ENCODE data around the gene XRCC3.

DNA sequence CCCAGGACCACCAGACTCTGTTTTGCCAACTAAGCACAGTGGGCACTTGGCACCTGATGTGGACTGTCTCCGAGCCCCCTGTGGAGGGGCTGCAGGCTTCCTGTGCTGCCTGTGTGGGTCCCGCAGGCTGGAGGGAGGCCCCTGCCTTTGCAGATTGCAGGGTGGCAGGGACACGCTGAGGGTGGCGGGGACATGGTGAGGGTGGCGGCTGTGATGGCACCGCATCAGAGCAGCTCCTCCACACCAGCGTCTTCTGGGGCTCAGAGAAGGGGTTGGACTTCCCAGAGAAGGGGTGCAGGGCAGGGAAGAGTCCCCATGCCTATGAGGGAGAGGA, 8.5 kb upstream of the XRCC3 start:
- TF ChIP-seq, protein P1, sequence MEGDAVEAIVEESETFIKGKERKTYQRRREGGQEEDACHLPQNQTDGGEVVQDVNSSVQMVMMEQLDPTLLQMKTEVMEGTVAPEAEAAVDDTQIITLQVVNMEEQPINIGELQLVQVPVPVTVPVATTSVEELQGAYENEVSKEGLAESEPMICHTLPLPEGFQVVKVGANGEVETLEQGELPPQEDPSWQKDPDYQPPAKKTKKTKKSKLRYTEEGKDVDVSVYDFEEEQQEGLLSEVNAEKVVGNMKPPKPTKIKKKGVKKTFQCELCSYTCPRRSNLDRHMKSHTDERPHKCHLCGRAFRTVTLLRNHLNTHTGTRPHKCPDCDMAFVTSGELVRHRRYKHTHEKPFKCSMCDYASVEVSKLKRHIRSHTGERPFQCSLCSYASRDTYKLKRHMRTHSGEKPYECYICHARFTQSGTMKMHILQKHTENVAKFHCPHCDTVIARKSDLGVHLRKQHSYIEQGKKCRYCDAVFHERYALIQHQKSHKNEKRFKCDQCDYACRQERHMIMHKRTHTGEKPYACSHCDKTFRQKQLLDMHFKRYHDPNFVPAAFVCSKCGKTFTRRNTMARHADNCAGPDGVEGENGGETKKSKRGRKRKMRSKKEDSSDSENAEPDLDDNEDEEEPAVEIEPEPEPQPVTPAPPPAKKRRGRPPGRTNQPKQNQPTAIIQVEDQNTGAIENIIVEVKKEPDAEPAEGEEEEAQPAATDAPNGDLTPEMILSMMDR (IDR thresholded peaks at IDR 0.05; ENCODE audit: insufficient read depth, low read depth, low read length): no peak
- TF ChIP-seq EZH2 (IDR thresholded peaks at IDR 0.05; ENCODE audit: insufficient read depth, low read length): no peak
